OCI-LY7 (cell line): ENCODE data around the gene MAP4. TPM values are rescaled to one million over a fixed set of nuclear protein-coding genes. Genes with fewer than 3 reads are reported as not detected.
"Not testable (repeated sequence)": the region's sequence is repeated elsewhere in the genome, so short reads cannot be mapped to it uniquely, and the experiment has no call there.

ENCODE experiments used
- BruUV-seq: library from RNA; stranded (reverse); fragments of 400-500 nt; replicated peaks from 2 replicates; lab custom pipeline; 2021; lab: Mats Ljungman, UMichigan
- CTCF ChIA-PET: fragments of 300-600 bp; sonication (Branson Sonifier 250); formaldehyde crosslinking; loops from one replicate; lab custom pipeline; 2022; ENCODE audit warnings: antibody characterized with exemption; ENCODE audit not compliant: unreplicated experiment; lab: Charles Lee
- POLR2A ChIA-PET: fragments of 300-600 bp; sonication (Branson Sonifier 250); formaldehyde crosslinking; loops from one replicate; lab custom pipeline; 2022; ENCODE audit warnings: antibody characterized with exemption; lab: Charles Lee
- DNase-seq: peaks from one replicate; pipeline ENCODE4 v3.0.0-alpha.2; 2015; ENCODE audit warnings: low spot score
- H2AFZ ChIP-seq: fragments of 200-600 bp; sonication (generic), shearing (Covaris generic); 2 replicates; pipeline ENCODE4 v1.6.1; 2014; ENCODE audit warnings: mild to moderate bottlenecking, antibody characterized with exemption, low read length, moderate library complexity
- H3K27ac ChIP-seq: fragments of 200-600 bp; sonication (generic); 2 replicates; pipeline ENCODE4 v1.5.1; 2014; ENCODE audit warnings: mixed run types, low read depth, mild to moderate bottlenecking, moderate library complexity, low read length, inconsistent platforms; ENCODE audit not compliant: poor library complexity, severe bottlenecking
- H3K36me3 ChIP-seq: fragments of 200-600 bp; sonication (generic); 2 replicates; pipeline ENCODE4 v1.6.1; 2014; ENCODE audit warnings: mild to moderate bottlenecking, antibody characterized with exemption, low read length, moderate library complexity, mixed read lengths; ENCODE audit not compliant: insufficient read depth
- H3K4me1 ChIP-seq: fragments of 200-600 bp; sonication (generic); 2 replicates; pipeline ENCODE4 v1.5.1; 2014; ENCODE audit warnings: mild to moderate bottlenecking, low read length; ENCODE audit not compliant: insufficient read depth, poor library complexity, severe bottlenecking
- H3K4me2 ChIP-seq: fragments of 200-600 bp; sonication (generic); 2 replicates; pipeline ENCODE4 v1.6.1; 2014; ENCODE audit warnings: mild to moderate bottlenecking, low read length
- H3K4me3 ChIP-seq: fragments of 200-600 bp; sonication (generic); 2 replicates; pipeline ENCODE4 v1.5.1; 2014; ENCODE audit warnings: mild to moderate bottlenecking, low read depth, low read length; ENCODE audit not compliant: poor library complexity, severe bottlenecking
- H3K79me2 ChIP-seq: fragments of 200-600 bp; sonication (generic); 2 replicates; pipeline ENCODE4 v1.6.1; 2016; ENCODE audit warnings: low read depth, mild to moderate bottlenecking, low read length, moderate library complexity, mixed read lengths; ENCODE audit not compliant: insufficient read depth
- H3K9me2 ChIP-seq: fragments of 200-600 bp; sonication (generic); 2 replicates; pipeline ENCODE4 v1.6.1; 2016; ENCODE audit warnings: mild to moderate bottlenecking, low read length, mixed read lengths; ENCODE audit not compliant: insufficient read depth
- H3K9me3 ChIP-seq: fragments of 200-600 bp; sonication (generic); 2 replicates; pipeline ENCODE4 v1.6.1; 2014; ENCODE audit warnings: mild to moderate bottlenecking, mixed run types, low read length, mixed read lengths
- H4K20me1 ChIP-seq: fragments of 200-600 bp; sonication (generic); 2 replicates; pipeline ENCODE4 v1.6.1; 2014; ENCODE audit warnings: mild to moderate bottlenecking, antibody characterized with exemption, low read length, moderate library complexity, mixed read lengths; ENCODE audit not compliant: insufficient read depth
- CTCF ChIP-seq: fragments of 200-600 bp; sonication (generic); conservative IDR thresholded peaks from 2 replicates; pipeline ENCODE4 v1.5.1; 2014; ENCODE audit warnings: mild to moderate bottlenecking, antibody characterized with exemption, low read length, moderate library complexity, mixed read lengths
- EZH2phosphoT487 ChIP-seq: fragments of 200-600 bp; sonication (generic); IDR thresholded peaks from 2 replicates; pipeline ENCODE4 v1.6.1; 2018; ENCODE audit warnings: low read depth, borderline replicate concordance, mild to moderate bottlenecking, mixed run types, antibody characterized with exemption, low read length, moderate library complexity, mixed read lengths
- intact Hi-C: fragments of 100-400 bp; cut with micrococcal nuclease; formaldehyde crosslinking; loops from one replicate; pipeline ENCODE4 v1.10.0; 2022; ENCODE audit not compliant: unreplicated experiment
- total RNA-seq, 2 experiments: library from RNA; depleted of rRNA in 1 of 2; stranded (reverse); fragments of >200 nt in 1 of 2; shearing (Covaris generic) in 1 of 2; gene quantifications; 2 replicates each; pipeline ENCODE4 v1.2.3, GENCODE V29; 2014 to 2022

Gene MAP4
- total RNA-seq, 2 experiments from 2014 or later: 26.1 to 78.4 TPM

- no TSS peak for BruUV-seq
- Histone ChIP-seq H3K4me3 (no peak overlapping the region), H4K20me1 (no peaks in the 10 kb centered on the region), H3K36me3 (peaks cover 92% of the 10 kb centered on the region), H2AFZ (no peak overlapping the region), H3K4me1 (no peaks in the 10 kb centered on the region), H3K9me3 (no peaks in the 10 kb centered on the region), H3K9me2 (no peaks in the 10 kb centered on the region), H3K4me2 (no peak overlapping the region), H3K79me2 (no peaks in the 10 kb centered on the region; the same call in 1 of the 2 replicates), H3K27ac (no peak overlapping the region)
- intact Hi-C loops: no loop called here
- CTCF ChIA-PET: no interaction called here
- TF ChIP-seq EZH2phosphoT487 (no peak), CTCF (no peak)
- POLR2A ChIA-PET: interaction anchor here (0.6 to 1.0 kb wide), 3 partner anchors 9 to 14 kb away, joined by 3 to 6 read pairs (median 4); no protein-coding TSS in a partner anchor
- no peak for DNase-seq
These were observed 177.7 kb downstream of the MAP4 start for GRCh38 chr3:47838503-47838902.

- Histone ChIP-seq H3K4me3 (no peak overlapping the region), H3K27ac (no peak overlapping the region), H3K36me3 (peaks cover 93% of the 10 kb centered on the region), H3K9me3 (no peaks in the 10 kb centered on the region), H3K79me2 (no peaks in the 10 kb centered on the region; the same call in 1 of the 2 replicates), H3K4me1 (no peaks in the 10 kb centered on the region), H2AFZ (no peak overlapping the region), H3K9me2 (no peaks in the 10 kb centered on the region), H4K20me1 (no peaks in the 10 kb centered on the region), H3K4me2 (no peak overlapping the region)
- CTCF ChIA-PET: interaction anchor here (0.7 to 1.0 kb wide), 2 partner anchors 153 to 315 kb away, joined by 3 read pairs; no protein-coding TSS in a partner anchor
- no peak for TF ChIP-seq CTCF
- no peak for TF ChIP-seq EZH2phosphoT487
- no TSS peak for BruUV-seq
- no peak for DNase-seq
- intact Hi-C loops: loop anchor here (1.0 kb wide), 2 partner anchors 153 to 314 kb away; no protein-coding TSS in a partner anchor
- POLR2A ChIA-PET: interaction anchor here (0.5 to 0.7 kb wide), 2 partner anchors 81 to 274 kb away, joined by 3 to 4 read pairs; no protein-coding TSS in a partner anchor
These were observed 179.2 kb downstream of the MAP4 start for GRCh38 chr3:47836986-47837385.

GRCh38 chr3:47829482-47829881 is 186.7 kb downstream of the MAP4 start:
- H3K9me3 ChIP-seq, H3K4me3 ChIP-seq, H3K9me2 ChIP-seq, CTCF ChIA-PET, BruUV-seq, H3K27ac ChIP-seq, DNase-seq, H4K20me1 ChIP-seq, intact Hi-C loops, H2AFZ ChIP-seq, H3K4me2 ChIP-seq: not testable (repeated sequence)
- POLR2A ChIA-PET: interaction anchor here (0.9 kb wide), 1 partner anchor 10 kb away, joined by 3 read pairs; no protein-coding TSS in a partner anchor
- Histone ChIP-seq H3K79me2 (peaks cover 33% of the 10 kb centered on the region), H3K4me1 (peaks cover 17% of the 10 kb centered on the region), H3K36me3 (peaks cover 85% of the 10 kb centered on the region)
